MG63 (cell line): Measurements from ENCODE around the gene IFNGR1. TPM values are rescaled to one million over a fixed set of nuclear protein-coding genes. Genes with fewer than 3 reads are reported as not detected.

Source experiments
- DNase-seq: peaks from one replicate; pipeline ENCODE4 v3.0.0-alpha.2; 2020
- H3K27me3 ChIP-seq: fragments of 250-450 bp; sonication (Bioruptor Pico); 2 replicates; pipeline ENCODE4 v1.5.1; 2020; ENCODE audit warnings: mild to moderate bottlenecking, moderate library complexity
- H3K36me3 ChIP-seq: fragments of 250-450 bp; sonication (Bioruptor Pico); 2 replicates; pipeline ENCODE4 v1.5.1; 2020; ENCODE audit warnings: mild to moderate bottlenecking, moderate library complexity
- H3K4me3 ChIP-seq: fragments of 250-450 bp; sonication (Bioruptor Pico); 2 replicates; pipeline ENCODE4 v1.5.1; 2020; ENCODE audit warnings: mild to moderate bottlenecking, moderate library complexity
- H3K9me3 ChIP-seq: fragments of 250-450 bp; sonication (Bioruptor Pico); 2 replicates; pipeline ENCODE4 v1.5.1; 2020; ENCODE audit warnings: mild to moderate bottlenecking, moderate library complexity
- total RNA-seq: library from RNA; depleted of rRNA; stranded (reverse); fragments of >200 nt; shearing (Covaris generic); gene quantifications from 2 replicates; pipeline ENCODE4 v1.2.3, GENCODE V29; 2014; ENCODE audit warnings: low replicate concordance

IFNGR1 gene
- total RNA-seq, 1 experiment from 2014 or later = 53.9 TPM

- peaks cover 60% of the 10 kb centered on the region for H3K36me3 ChIP-seq
- no peak for DNase-seq
- H3K9me3 ChIP-seq = no peaks in the 10 kb centered on the region
- H3K27me3 ChIP-seq = no peaks in the 10 kb centered on the region
- H3K4me3 ChIP-seq = no peak overlapping the region
These were observed 18.9 kb downstream of the IFNGR1 start for GRCh38 chr6:137200288-137200687.

GRCh38 chr6:137197684-137198645 lies 21.2 kb downstream of the IFNGR1 start:
- Histone ChIP-seq H3K4me3 (no peak overlapping the region), H3K27me3 (no peaks in the 10 kb centered on the region), H3K36me3 (peaks cover 44% of the 10 kb centered on the region), H3K9me3 (no peaks in the 10 kb centered on the region)
- no peak for DNase-seq

- no peak for DNase-seq
- Histone ChIP-seq H3K4me3 (no peak overlapping the region), H3K36me3 (peaks cover 12% of the 10 kb centered on the region), H3K27me3 (no peaks in the 10 kb centered on the region), H3K9me3 (peaks cover 14% of the 10 kb centered on the region)
These were observed 25.7 kb downstream of the IFNGR1 start for GRCh38 chr6:137193256-137194070.

GRCh38 chr6:137192821-137193220 lies 26.4 kb downstream of the IFNGR1 start:
- Histone ChIP-seq H3K36me3 (peaks cover 5% of the 10 kb centered on the region), H3K27me3 (no peaks in the 10 kb centered on the region)
- DNase-seq = no peak

GRCh38 chr6:137191670-137192069 lies 27.5 kb downstream of the IFNGR1 start:
- H3K27me3 ChIP-seq = no peaks in the 10 kb centered on the region
- H3K4me3 ChIP-seq = no peak overlapping the region
- no peak for DNase-seq
- no peaks in the 10 kb centered on the region for H3K36me3 ChIP-seq
- peaks cover 19% of the 10 kb centered on the region for H3K9me3 ChIP-seq

More at GRCh38 chr6:137192821-137193220, 26.4 kb downstream of the IFNGR1 start:
- Histone ChIP-seq H3K4me3 (no peak overlapping the region), H3K9me3 (peaks cover 16% of the 10 kb centered on the region)

- H3K9me3 ChIP-seq = peaks cover 21% of the 10 kb centered on the region
- H3K4me3 ChIP-seq = no peak overlapping the region
- H3K27me3 ChIP-seq = no peaks in the 10 kb centered on the region
- H3K36me3 ChIP-seq = no peaks in the 10 kb centered on the region
- DNase-seq = no peak
These were observed 27.9 kb downstream of the IFNGR1 start for GRCh38 chr6:137191236-137191635.

- no peak for DNase-seq
- Histone ChIP-seq H3K4me3 (no peak overlapping the region), H3K9me3 (peaks cover 21% of the 10 kb centered on the region), H3K36me3 (no peaks in the 10 kb centered on the region), H3K27me3 (no peaks in the 10 kb centered on the region)
These were observed 28.5 kb downstream of the IFNGR1 start for GRCh38 chr6:137190583-137191094.

GRCh38 chr6:137188855-137189254 lies 30.3 kb downstream of the IFNGR1 start:
- DNase-seq = no peak
- Histone ChIP-seq H3K27me3 (no peaks in the 10 kb centered on the region), H3K9me3 (peaks cover 25% of the 10 kb centered on the region), H3K4me3 (no peak overlapping the region), H3K36me3 (no peaks in the 10 kb centered on the region)

GRCh38 chr6:137185290-137185689 lies 33.9 kb downstream of the IFNGR1 start:
- Histone ChIP-seq H3K27me3 (no peaks in the 10 kb centered on the region), H3K36me3 (no peaks in the 10 kb centered on the region), H3K9me3 (peaks cover 51% of the 10 kb centered on the region), H3K4me3 (no peak overlapping the region)
- DNase-seq = no peak

- Histone ChIP-seq H3K36me3 (no peaks in the 10 kb centered on the region), H3K9me3 (peaks cover 35% of the 10 kb centered on the region), H3K27me3 (no peaks in the 10 kb centered on the region), H3K4me3 (no peak overlapping the region)
- DNase-seq = no peak
These were observed 36.5 kb downstream of the IFNGR1 start for GRCh38 chr6:137182654-137183073.

- H3K36me3 ChIP-seq = no peaks in the 10 kb centered on the region
- DNase-seq = no peak
- no peaks in the 10 kb centered on the region for H3K27me3 ChIP-seq
- peaks cover 35% of the 10 kb centered on the region for H3K9me3 ChIP-seq
- no peak overlapping the region for H3K4me3 ChIP-seq
These were observed 37.1 kb downstream of the IFNGR1 start for GRCh38 chr6:137181891-137182653.

GRCh38 chr6:137177611-137178010 lies 41.6 kb downstream of the IFNGR1 start:
- H3K36me3 ChIP-seq = no peaks in the 10 kb centered on the region
- DNase-seq = no peak
- H3K4me3 ChIP-seq = no peak overlapping the region
- no peaks in the 10 kb centered on the region for H3K27me3 ChIP-seq
- H3K9me3 ChIP-seq = peaks cover 15% of the 10 kb centered on the region

- no peak for DNase-seq
- Histone ChIP-seq H3K27me3 (no peaks in the 10 kb centered on the region), H3K36me3 (no peaks in the 10 kb centered on the region), H3K9me3 (peaks cover 6% of the 10 kb centered on the region), H3K4me3 (no peak overlapping the region)
These were observed 42.5 kb downstream of the IFNGR1 start for GRCh38 chr6:137176729-137177128.

GRCh38 chr6:137175868-137176245 lies 43.3 kb downstream of the IFNGR1 start:
- H3K9me3 ChIP-seq = no peaks in the 10 kb centered on the region
- H3K36me3 ChIP-seq = no peaks in the 10 kb centered on the region
- no peak overlapping the region for H3K4me3 ChIP-seq
- H3K27me3 ChIP-seq = no peaks in the 10 kb centered on the region
- no peak for DNase-seq

GRCh38 chr6:137175157-137175867 lies 43.9 kb downstream of the IFNGR1 start:
- DNase-seq = no peak
- no peaks in the 10 kb centered on the region for H3K27me3 ChIP-seq

GRCh38 chr6:137173501-137173900 lies 45.7 kb downstream of the IFNGR1 start, which contains the start of gene IL22RA2:
Gene IL22RA2 (minus strand): TSS chr6:137173644. CDS start chr6:137161749, 11,895 bp downstream.
- no peak for DNase-seq
- Histone ChIP-seq H3K4me3 (no peak within 1 kb of the TSS), H3K9me3 (no peaks in the 10 kb centered on the region), H3K36me3 (no peaks in the 10 kb centered on the region), H3K27me3 (no peaks in the 10 kb centered on the region)

More at GRCh38 chr6:137175157-137175867, 43.9 kb downstream of the IFNGR1 start:
- Histone ChIP-seq H3K4me3 (no peak overlapping the region), H3K9me3 (no peaks in the 10 kb centered on the region), H3K36me3 (no peaks in the 10 kb centered on the region)
